PC-9 (cell line): ENCODE data around the gene ISLR2. TPM values are rescaled to one million over a fixed set of nuclear protein-coding genes. Genes with fewer than 3 reads are reported as not detected.

Experiments
- BruUV-seq: library from RNA; stranded (reverse); fragments of 400-500 nt; replicated peaks from 2 replicates; lab custom pipeline; 2021; lab: Mats Ljungman, UMichigan
- CTCF ChIA-PET: fragments of 300-600 bp; sonication (Branson Sonifier 250); formaldehyde crosslinking; loops from one replicate; lab custom pipeline; 2022; ENCODE audit warnings: antibody characterized with exemption; lab: Charles Lee
- POLR2A ChIA-PET: fragments of 300-600 bp; sonication (Branson Sonifier 250); formaldehyde crosslinking; loops from one replicate; lab custom pipeline; 2022; ENCODE audit warnings: antibody characterized with exemption; ENCODE audit not compliant: unreplicated experiment; lab: Charles Lee
- DNase-seq, 2 experiments: peaks; one replicate each; pipeline versions ENCODE4 v3.0.0 to v3.0.0-alpha.2; 2015 to 2022; ENCODE audit warnings: mixed read lengths in 1 of 2
- H2AFZ ChIP-seq: fragments of 200-600 bp; sonication (generic); 2 replicates; pipeline ENCODE4 v1.8.1; 2017; ENCODE audit warnings: antibody characterized with exemption
- H3F3A ChIP-seq: fragments of 200-600 bp; sonication (generic); 2 replicates; pipeline ENCODE4 v1.8.1; 2017; ENCODE audit warnings: antibody characterized with exemption, mild to moderate bottlenecking, low read depth; ENCODE audit not compliant: insufficient read depth
- H3K27ac ChIP-seq: fragments of 200-600 bp; sonication (generic); 2 replicates; pipeline ENCODE4 v1.6.1; 2016; ENCODE audit warnings: mixed run types
- H3K27me3 ChIP-seq: fragments of 200-600 bp; sonication (generic); 2 replicates; pipeline ENCODE4 v1.6.1; 2016; ENCODE audit warnings: low read depth, mixed run types; ENCODE audit not compliant: insufficient read depth
- H3K36me3 ChIP-seq: fragments of 200-600 bp; sonication (generic); 2 replicates; pipeline ENCODE4 v1.6.1; 2016; ENCODE audit warnings: low read depth, mixed run types
- H3K4me1 ChIP-seq: fragments of 200-600 bp; sonication (generic); replicated peaks from 2 replicates; pipeline ENCODE4 v1.6.1; 2016; ENCODE audit warnings: mixed run types; ENCODE audit not compliant: insufficient read depth
- H3K4me2 ChIP-seq: fragments of 200-600 bp; sonication (generic); 2 replicates; pipeline ENCODE4 v1.6.1; 2017; ENCODE audit warnings: mixed run types
- H3K4me3 ChIP-seq: fragments of 200-600 bp; sonication (generic); 2 replicates; pipeline ENCODE4 v1.6.1; 2016; ENCODE audit warnings: mixed run types
- H3K79me2 ChIP-seq: fragments of 200-600 bp; sonication (generic); 2 replicates; pipeline ENCODE4 v1.6.1; 2017; ENCODE audit warnings: low read depth, mixed run types
- H3K9me2 ChIP-seq: fragments of 200-600 bp; sonication (generic); 2 replicates; pipeline ENCODE4 v1.8.1; 2017; ENCODE audit warnings: mild to moderate bottlenecking; ENCODE audit not compliant: insufficient read depth
- H3K9me3 ChIP-seq: fragments of 200-600 bp; sonication (generic); 2 replicates; pipeline ENCODE4 v1.8.1; 2016; ENCODE audit warnings: low read depth; ENCODE audit not compliant: insufficient read depth
- H4K20me1 ChIP-seq: fragments of 200-600 bp; sonication (generic); 2 replicates; pipeline ENCODE4 v1.8.1; 2017; ENCODE audit not compliant: insufficient read depth
- CTCF ChIP-seq: fragments of 200-600 bp; sonication (generic); conservative IDR thresholded peaks from 2 replicates; pipeline ENCODE4 v1.6.1; 2017; ENCODE audit warnings: mixed run types, antibody characterized with exemption, mild to moderate bottlenecking, moderate library complexity
- EZH2 ChIP-seq: fragments of 200-600 bp; sonication (generic); IDR thresholded peaks from 2 replicates; pipeline ENCODE4 v1.8.0; 2017; ENCODE audit warnings: antibody characterized with exemption, low read depth
- intact Hi-C: fragments of 100-400 bp; cut with micrococcal nuclease; formaldehyde crosslinking; loops from one replicate; pipeline ENCODE4 v1.10.0; 2022; ENCODE audit not compliant: unreplicated experiment
- total RNA-seq: library from RNA; stranded (reverse); gene quantifications from 2 replicates; pipeline ENCODE4 v1.2.3, GENCODE V29; 2021

ISLR2 gene
- total RNA-seq, 1 experiment from 2014 or later = 0.15 TPM

- Histone ChIP-seq H3K36me3 (no peaks in the 10 kb centered on the region), H4K20me1 (no peaks in the 10 kb centered on the region), H2AFZ (no peak overlapping the region), H3K27me3 (peaks cover 7% of the 10 kb centered on the region), H3K4me2 (no peak overlapping the region), H3F3A (peaks cover 7% of the 10 kb centered on the region; the same call in 1 of the 2 replicates), H3K27ac (no peak overlapping the region), H3K4me3 (no peak overlapping the region), H3K79me2 (no peaks in the 10 kb centered on the region), H3K9me3 (no peaks in the 10 kb centered on the region), H3K4me1 (peaks cover 12% of the 10 kb centered on the region), H3K9me2 (no peaks in the 10 kb centered on the region)
- POLR2A ChIA-PET = no interaction called here
- intact Hi-C loops = no loop called here
- DNase-seq = no peak
- no TSS peak for BruUV-seq
- TF ChIP-seq CTCF = no peak
- TF ChIP-seq EZH2 = no peak
- CTCF ChIA-PET = interaction anchor here (0.6 kb wide), 1 partner anchor 82 kb away, joined by 6 read pairs; no protein-coding TSS in a partner anchor
These were observed 3.5 kb downstream of the ISLR2 start for GRCh38 chr15:74133694-74134386.

DNA sequence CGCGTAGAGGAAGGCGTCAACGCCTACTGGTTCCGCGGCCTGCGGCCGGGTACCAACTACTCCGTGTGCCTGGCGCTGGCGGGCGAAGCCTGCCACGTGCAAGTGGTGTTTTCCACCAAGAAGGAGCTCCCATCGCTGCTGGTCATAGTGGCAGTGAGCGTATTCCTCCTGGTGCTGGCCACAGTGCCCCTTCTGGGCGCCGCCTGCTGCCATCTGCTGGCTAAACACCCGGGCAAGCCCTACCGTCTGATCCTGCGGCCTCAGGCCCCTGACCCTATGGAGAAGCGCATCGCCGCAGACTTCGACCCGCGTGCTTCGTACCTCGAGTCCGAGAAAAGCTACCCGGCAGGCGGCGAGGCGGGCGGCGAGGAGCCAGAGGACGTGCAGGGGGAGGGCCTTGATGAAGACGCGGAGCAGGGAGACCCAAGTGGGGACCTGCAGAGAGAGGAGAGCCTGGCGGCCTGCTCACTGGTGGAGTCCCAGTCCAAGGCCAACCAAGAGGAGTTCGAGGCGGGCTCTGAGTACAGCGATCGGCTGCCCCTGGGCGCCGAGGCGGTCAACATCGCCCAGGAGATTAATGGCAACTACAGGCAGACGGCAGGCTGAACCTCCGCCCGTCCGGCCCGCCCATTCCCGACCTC, 4.1 kb downstream of the ISLR2 start:
- POLR2A ChIA-PET = no interaction called here
- Histone ChIP-seq H3K79me2 (no peaks in the 10 kb centered on the region), H3K36me3 (no peaks in the 10 kb centered on the region), H3F3A (peaks cover 7% of the 10 kb centered on the region; the same call in 1 of the 2 replicates), H4K20me1 (no peaks in the 10 kb centered on the region), H3K27ac (no peak overlapping the region), H3K9me3 (no peaks in the 10 kb centered on the region), H3K9me2 (no peaks in the 10 kb centered on the region), H3K27me3 (peaks cover 4% of the 10 kb centered on the region), H3K4me3 (no peak overlapping the region), H3K4me2 (no peak overlapping the region), H3K4me1 (peaks cover 12% of the 10 kb centered on the region), H2AFZ (no peak overlapping the region)
- intact Hi-C loops = no loop called here
- DNase-seq = no peak
- CTCF ChIA-PET = interaction anchor here (0.6 kb wide), 1 partner anchor 83 kb away, joined by 6 read pairs; no protein-coding TSS in a partner anchor
- BruUV-seq = no TSS peak
- 0 out of 2 replicates have a peak, but pooled peaks have one; percentile 30 for TF ChIP-seq CTCF
- TF ChIP-seq EZH2 = no peak

GRCh38 chr15:74135041-74135565, 4.7 kb downstream of the ISLR2 start:
- H3K9me2 ChIP-seq = no peaks in the 10 kb centered on the region
- no peaks in the 10 kb centered on the region for H3K79me2 ChIP-seq
- no TSS peak for BruUV-seq
- peaks cover 12% of the 10 kb centered on the region for H3K4me1 ChIP-seq
- TF ChIP-seq EZH2 (no peak), CTCF (no peak)
- H3K27ac ChIP-seq = no peak overlapping the region
- intact Hi-C loops = no loop called here
- peaks cover 7% of the 10 kb centered on the region; the same call in 1 of the 2 replicates for H3F3A ChIP-seq
- peak overlapping the region; percentile 81; the same call in 1 of the 2 replicates for H3K4me2 ChIP-seq
- H3K4me3 ChIP-seq = no peak overlapping the region
- ChIA-PET POLR2A (no interaction called here), CTCF (interaction anchor here (0.7 kb wide), 1 partner anchor 71 kb away, joined by 3 read pairs; no protein-coding TSS in a partner anchor)
- no peak overlapping the region for H2AFZ ChIP-seq
- no peaks in the 10 kb centered on the region for H3K36me3 ChIP-seq
- DNase-seq = no peak
- no peaks in the 10 kb centered on the region for H4K20me1 ChIP-seq
- H3K9me3 ChIP-seq = no peaks in the 10 kb centered on the region
- no peaks in the 10 kb centered on the region; the same call in 1 of the 2 replicates for H3K27me3 ChIP-seq
